IMR-90 (cell line): Measurements from ENCODE around the gene VAMP3. TPM values are rescaled to one million over a fixed set of nuclear protein-coding genes. Genes with fewer than 3 reads are reported as not detected.

ENCODE experiments used
- ATAC-seq: fragments of 200-7000 bp; cut with Tn5 transposase; 2 replicates; pipeline ENCODE4 v1.9.1; 2020; ENCODE audit warnings: low read depth, mild to moderate bottlenecking, moderate library complexity
- BruUV-seq: library from RNA; stranded (reverse); fragments of 400-500 nt; replicated peaks from 2 replicates; lab custom pipeline; 2021; lab: Mats Ljungman, UMichigan
- CTCF ChIA-PET: fragments of 300-600 bp; formaldehyde crosslinking; extraction: SDS; loops from one replicate; lab custom pipeline; 2021; ENCODE audit warnings: antibody characterized with exemption; lab: Yijun Ruan, JAX
- POLR2A ChIA-PET: fragments of 300-600 bp; sonication (Branson Sonifier 250); formaldehyde crosslinking; loops from one replicate; lab custom pipeline; 2022; ENCODE audit warnings: antibody characterized with exemption; ENCODE audit not compliant: unreplicated experiment; lab: Charles Lee
- DNase-seq: peaks from one replicate; pipeline ENCODE4 v3.0.0; 2013
- H2AFZ ChIP-seq: replicated peaks from 2 replicates; pipeline ENCODE3; 2013; ENCODE audit warnings: low read length, mild to moderate bottlenecking; ENCODE audit not compliant: poor library complexity
- H2AK5ac ChIP-seq: 2 replicates; pipeline ENCODE4 v1.6.1; 2013; ENCODE audit warnings: low read depth, low read length, inconsistent platforms
- H2AK9ac ChIP-seq: replicated peaks from 2 replicates; pipeline ENCODE3; 2013; ENCODE audit warnings: mild to moderate bottlenecking, low read depth, low read length, moderate library complexity; ENCODE audit not compliant: poor library complexity
- H2BK120ac ChIP-seq: 2 replicates; pipeline ENCODE4 v1.6.1; 2013; ENCODE audit warnings: low read depth, low read length, inconsistent platforms
- H2BK15ac ChIP-seq: 3 replicates; pipeline ENCODE4 v1.6.1; 2013; ENCODE audit warnings: low read depth, low read length, inconsistent platforms
- H2BK20ac ChIP-seq: 2 replicates; pipeline ENCODE4 v1.6.1; 2013; ENCODE audit warnings: low read depth, mild to moderate bottlenecking, inconsistent platforms, low read length, moderate library complexity
- H2BK5ac ChIP-seq: 2 replicates; pipeline ENCODE4 v1.6.1; 2013; ENCODE audit warnings: mild to moderate bottlenecking, low read depth, low read length, inconsistent platforms; ENCODE audit not compliant: poor library complexity, severe bottlenecking
- H3K14ac ChIP-seq: replicated peaks from 2 replicates; pipeline ENCODE4 v1.6.1; 2013; ENCODE audit warnings: low read depth, low read length, inconsistent platforms
- H3K18ac ChIP-seq: 2 replicates; pipeline ENCODE4 v1.6.1; 2013; ENCODE audit warnings: low read depth, low read length, control low read depth
- H3K23ac ChIP-seq: 2 replicates; pipeline ENCODE4 v1.6.1; 2013; ENCODE audit warnings: low read depth, low read length, inconsistent platforms
- H3K27ac ChIP-seq: 2 replicates; pipeline ENCODE4 v1.5.1; 2013; ENCODE audit warnings: mild to moderate bottlenecking, control low read depth, low read length; ENCODE audit not compliant: insufficient read depth
- H3K27me3 ChIP-seq: 2 replicates; pipeline ENCODE4 v1.6.1; 2013; ENCODE audit warnings: low read length; ENCODE audit not compliant: control insufficient read depth, insufficient read depth
- H3K36me3 ChIP-seq: 2 replicates; pipeline ENCODE4 v1.6.1; 2013; ENCODE audit warnings: low read length, mixed read lengths; ENCODE audit not compliant: control insufficient read depth, insufficient read depth
- H3K4ac ChIP-seq: 2 replicates; pipeline ENCODE4 v1.6.1; 2013; ENCODE audit warnings: low read depth, low read length, inconsistent platforms
- H3K4me1 ChIP-seq: 2 replicates; pipeline ENCODE4 v1.6.1; 2013; ENCODE audit warnings: low read length, mixed read lengths; ENCODE audit not compliant: control insufficient read depth, insufficient read depth
- H3K4me2 ChIP-seq: 2 replicates; pipeline ENCODE4 v1.6.1; 2013; ENCODE audit warnings: low read depth, mild to moderate bottlenecking, control low read depth, low read length, moderate library complexity
- H3K4me3 ChIP-seq: 2 replicates; pipeline ENCODE4 v1.5.1; 2013; ENCODE audit warnings: low read depth, mild to moderate bottlenecking, control low read depth, low read length, moderate library complexity; ENCODE audit not compliant: insufficient read depth
- H3K56ac ChIP-seq: 2 replicates; pipeline ENCODE4 v1.6.1; 2013; ENCODE audit warnings: low read length, inconsistent platforms; ENCODE audit not compliant: insufficient read depth; ENCODE audit errors: extremely low read depth
- H3K79me1 ChIP-seq, 2 experiments: 2 replicates each; pipeline ENCODE4 v1.6.1; 2013; ENCODE audit warnings: low read length in 2 of 2, inconsistent platforms in 1 of 2, low read depth in 1 of 2
- H3K9ac ChIP-seq: 2 replicates; pipeline ENCODE4 v1.6.1; 2013; ENCODE audit warnings: low read depth, low read length, control low read depth
- H3K9me1 ChIP-seq: 2 replicates; pipeline ENCODE4 v1.6.1; 2013; ENCODE audit warnings: low read length, inconsistent platforms; ENCODE audit not compliant: insufficient read depth
- H3K9me3 ChIP-seq: 2 replicates; pipeline ENCODE4 v1.6.1; 2013; ENCODE audit warnings: low read length; ENCODE audit not compliant: control insufficient read depth, insufficient read depth
- H4K20me1 ChIP-seq: 2 replicates; pipeline ENCODE4 v1.6.1; 2013; ENCODE audit warnings: low read length, inconsistent platforms; ENCODE audit not compliant: insufficient read depth
- H4K5ac ChIP-seq: 2 replicates; pipeline ENCODE4 v1.6.1; 2013; ENCODE audit warnings: mild to moderate bottlenecking, low read depth, low read length, control low read depth
- H4K8ac ChIP-seq, 2 experiments: 2 replicates each; pipeline ENCODE4 v1.6.1; 2013; ENCODE audit warnings: low read depth in 2 of 2, low read length in 2 of 2, control low read depth in 1 of 2, inconsistent platforms in 1 of 2
- H4K91ac ChIP-seq: 2 replicates; pipeline ENCODE4 v1.6.1; 2013; ENCODE audit warnings: low read depth, low read length, inconsistent platforms; ENCODE audit not compliant: insufficient read depth
- BHLHE40 ChIP-seq: fragments of 150-350 bp; IDR thresholded peaks from 2 replicates; pipeline ENCODE4 v1.6.1; 2016; ENCODE audit warnings: mild to moderate bottlenecking, low read depth, low read length
- CEBPB ChIP-seq: IDR thresholded peaks from 2 replicates; pipeline ENCODE4 v1.6.1; 2012; ENCODE audit warnings: low read depth, low read length, improper control_type of control experiment
- CTCF ChIP-seq: conservative IDR thresholded peaks from 2 replicates; pipeline ENCODE4 v1.5.1; 2012; ENCODE audit warnings: mild to moderate bottlenecking, low read depth, low read length, improper control_type of control experiment
- FOS ChIP-seq: fragments of 150-350 bp; IDR thresholded peaks from 2 replicates; pipeline ENCODE4 v1.6.1; 2016; ENCODE audit warnings: low read depth, low read length
- MAFK ChIP-seq: IDR thresholded peaks from 2 replicates; pipeline ENCODE4 v1.6.1; 2012; ENCODE audit warnings: low read depth, low read length, improper control_type of control experiment
- NFE2L2 ChIP-seq: fragments of 150-350 bp; IDR thresholded peaks from 2 replicates; pipeline ENCODE4 v1.6.1; 2016; ENCODE audit warnings: low read depth, mild to moderate bottlenecking, low read length
- RAD21 ChIP-seq: IDR thresholded peaks from 2 replicates; pipeline ENCODE4 v1.6.1; 2012; ENCODE audit warnings: low read length, improper control_type of control experiment
- RCOR1 ChIP-seq: IDR thresholded peaks from 2 replicates; pipeline ENCODE4 v1.6.1; 2012; ENCODE audit warnings: mild to moderate bottlenecking, low read length, improper control_type of control experiment; ENCODE audit not compliant: insufficient replicate concordance
- WGBS, 2 experiments: methylation state at CpG; one replicate each; pipeline versions ENCODE4 v1.1.5 to v1.1.7; 2013; ENCODE audit warnings: missing lambda C conversion rate in 2 of 2; ENCODE audit not compliant: insufficient read length in 1 of 2; ENCODE audit errors: extremely low coverage in 2 of 2; 5-methylcytosine and 5-hydroxymethylcytosine counted together
- dilution Hi-C: fragments of 300-500 bp; cut with HindIII; formaldehyde crosslinking; loops from one replicate; pipeline ENCODE4 v1.14.3; 2018; ENCODE audit warnings: low sequenced_read_pairs; ENCODE audit not compliant: unreplicated experiment
- in situ Hi-C: fragments of 300-500 bp; cut with MboI; formaldehyde crosslinking; loops from 3 replicates; pipeline ENCODE4 v1.14.3; 2019; ENCODE audit warnings: low sequenced_read_pairs, inconsistent platforms, mixed read lengths
- intact Hi-C: fragments of 100-400 bp; cut with micrococcal nuclease; formaldehyde crosslinking; loops from 2 replicates; pipeline ENCODE4 v1.10.0; 2022
- polyA plus RNA-seq, 3 experiments: library from polyadenylated mRNA; depleted of rRNA; stranded (reverse); fragments of >200 nt; gene quantifications; 2 replicates each; pipeline ENCODE4 v1.2.3, GENCODE V29; 2012; ENCODE audit warnings: low replicate concordance in 1 of 3
- total RNA-seq: library from RNA; depleted of rRNA; stranded (reverse); fragments of >200 nt; gene quantifications from 2 replicates; pipeline ENCODE4 v1.2.3, GENCODE V29; 2012
- TF ChIP-seq, protein P1 (sequence below): fragments of 150-350 bp; IDR thresholded peaks from 2 replicates; pipeline ENCODE4 v1.6.1; 2016; ENCODE audit warnings: low read depth, mild to moderate bottlenecking, low read length, moderate library complexity, borderline replicate concordance

Gene VAMP3
- total and polyA plus RNA-seq, 2 of the 4 experiments (the other 2 are of a cell fraction) = 99.1 to 354 TPM

GRCh38 chr1:7810395-7810794, 39.3 kb downstream of the VAMP3 start:
- Histone ChIP-seq H2AK9ac (no peak overlapping the region), H3K36me3 (peaks cover 13% of the 10 kb centered on the region), H2AK5ac (no peak overlapping the region), H3K79me1 (no peaks in the 10 kb centered on the region), H2BK120ac (no peak overlapping the region), H3K9ac (no peak overlapping the region), H2BK15ac (no peak overlapping the region), H3K18ac (no peak overlapping the region), H2BK20ac (no peak overlapping the region), H4K8ac (no peak overlapping the region), H3K4me3 (no peak overlapping the region), H4K91ac (no peak overlapping the region), H3K56ac (no peak overlapping the region), H3K27me3 (no peaks in the 10 kb centered on the region), H3K4ac (no peak overlapping the region), H2AFZ (no peak overlapping the region), H3K14ac (no peak overlapping the region), H3K23ac (no peak overlapping the region), H3K4me2 (no peak overlapping the region), H3K27ac (no peak overlapping the region), H3K4me1 (peaks cover 2% of the 10 kb centered on the region; the same call in 1 of the 2 replicates), H4K20me1 (no peaks in the 10 kb centered on the region), H2BK5ac (no peak overlapping the region), H3K9me3 (peaks cover 9% of the 10 kb centered on the region), H4K5ac (no peak overlapping the region), H3K9me1 (no peaks in the 10 kb centered on the region)
- TF ChIP-seq CTCF (no peak), NFE2L2 (peak; percentile 74; the same call in 1 of the 2 replicates), BHLHE40 (peak; percentile 79; the same call in 1 of the 2 replicates), FOS (peak; percentile 98), RAD21 (no peak), MAFK (peak; percentile 61), CEBPB (peak; percentile 29; the same call in 1 of the 2 replicates), RCOR1 (no peak)
- TF ChIP-seq, protein P1, sequence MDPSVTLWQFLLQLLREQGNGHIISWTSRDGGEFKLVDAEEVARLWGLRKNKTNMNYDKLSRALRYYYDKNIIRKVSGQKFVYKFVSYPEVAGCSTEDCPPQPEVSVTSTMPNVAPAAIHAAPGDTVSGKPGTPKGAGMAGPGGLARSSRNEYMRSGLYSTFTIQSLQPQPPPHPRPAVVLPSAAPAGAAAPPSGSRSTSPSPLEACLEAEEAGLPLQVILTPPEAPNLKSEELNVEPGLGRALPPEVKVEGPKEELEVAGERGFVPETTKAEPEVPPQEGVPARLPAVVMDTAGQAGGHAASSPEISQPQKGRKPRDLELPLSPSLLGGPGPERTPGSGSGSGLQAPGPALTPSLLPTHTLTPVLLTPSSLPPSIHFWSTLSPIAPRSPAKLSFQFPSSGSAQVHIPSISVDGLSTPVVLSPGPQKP = no peak
- DNase-seq (peak; percentile 96), ATAC-seq (peak; percentile 98)
- ChIA-PET POLR2A (no interaction called here), CTCF (interaction anchor here (0.7 to 1.5 kb wide), 4 partner anchors 22 to 134 kb away, joined by 3 to 4 read pairs (median 3); no protein-coding TSS in a partner anchor)
- intact Hi-C loops (no loop called here), dilution Hi-C loops (no loop called here), in situ Hi-C loops (no loop called here)
- no TSS peak for BruUV-seq
- WGBS, 2 experiments = no CpG with 5 or more reads among the region's 7 CpGs
